B cell (primary cell): ENCODE data around the gene GPER1. TPM values are rescaled to one million over a fixed set of nuclear protein-coding genes. Genes with fewer than 3 reads are reported as not detected.

Experiments
- ATAC-seq: fragments of 200-7000 bp; cut with Tn5 transposase; one replicate; pipeline ENCODE4 v1.10.0; 2021; ENCODE audit warnings: low read depth, mild to moderate bottlenecking, moderate number of reproducible peaks, moderate library complexity
- CTCF ChIA-PET: fragments of 350-600 bp; sonication (Branson Sonifier 250); formaldehyde crosslinking; loops from one replicate; lab custom pipeline; 2021; ENCODE audit warnings: antibody characterized with exemption, inconsistent platforms; lab: Charles Lee
- POLR2A ChIA-PET: fragments of 350-600 bp; sonication (Branson Sonifier 250); formaldehyde crosslinking; loops from one replicate; lab custom pipeline; 2021; ENCODE audit warnings: antibody characterized with exemption; lab: Charles Lee
- DNase-seq: peaks from one replicate; pipeline ENCODE4 v3.0.0; 2013
- H2AFZ ChIP-seq: 2 replicates; pipeline ENCODE4 v1.6.1; 2012; ENCODE audit warnings: mild to moderate bottlenecking, low read depth, low read length; ENCODE audit not compliant: insufficient read depth, poor library complexity, severe bottlenecking
- H3K27ac ChIP-seq, 2 donors: 1 replicate in 1 of 2; 2 replicates in 1 of 2; pipeline ENCODE4 v1.5.1; 2012 to 2013; ENCODE audit warnings: low read length in 2 of 2, mild to moderate bottlenecking in 2 of 2, moderate library complexity in 1 of 2
- H3K27me3 ChIP-seq, 4 experiments: fragments of 200-600 bp in 1 of 4; sonication (generic) in 1 of 4; replicated peaks in 1 of 4; 1 replicate in 2 of 4; 2 replicates in 2 of 4; pipeline versions ENCODE4 v1.6.1 to v1.7.0; 2013 to 2016; ENCODE audit warnings: low read length in 3 of 4, mild to moderate bottlenecking in 2 of 4, mixed read lengths in 1 of 4, moderate library complexity in 1 of 4; ENCODE audit not compliant: insufficient read depth in 4 of 4, control insufficient read depth in 3 of 4; ENCODE audit errors: control extremely low read depth in 1 of 4
- H3K36me3 ChIP-seq, 2 experiments: replicated peaks in 1 of 2; 1 replicate in 1 of 2; 2 replicates in 1 of 2; pipeline versions ENCODE4 v1.6.1 to v1.7.1; 2013; ENCODE audit warnings: low read length in 1 of 2; ENCODE audit not compliant: insufficient read depth in 2 of 2, control insufficient read depth in 1 of 2; ENCODE audit errors: control extremely low read depth in 1 of 2, extremely low read depth in 1 of 2
- H3K4me1 ChIP-seq, 2 donors: fragments of 200-600 bp in 1 of 2; sonication (generic) in 1 of 2; 1 replicate in 1 of 2; 2 replicates in 1 of 2; pipeline versions ENCODE4 v1.5.1 to v1.6.1; 2013 to 2017; ENCODE audit warnings: low read length in 2 of 2; ENCODE audit not compliant: control insufficient read depth in 2 of 2, insufficient read depth in 2 of 2
- H3K4me2 ChIP-seq: replicated peaks from 2 replicates; pipeline ENCODE3; 2012; ENCODE audit warnings: mild to moderate bottlenecking, low read depth, low read length; ENCODE audit not compliant: poor library complexity, severe bottlenecking
- H3K4me3 ChIP-seq, 5 experiments: fragments of 200-600 bp in 1 of 5; sonication (generic) in 1 of 5; 1 replicate in 3 of 5; 2 replicates in 2 of 5; pipeline versions ENCODE4 v1.5.1 to v1.7.0; 2011 to 2016; ENCODE audit warnings: low read length in 4 of 5, mild to moderate bottlenecking in 4 of 5, low read depth in 2 of 5, control low read depth in 1 of 5, moderate library complexity in 1 of 5; ENCODE audit not compliant: insufficient read depth in 1 of 5; ENCODE audit errors: control extremely low read depth in 1 of 5, extremely low read depth in 1 of 5
- H3K79me2 ChIP-seq: fragments of 200-600 bp; sonication (generic); one replicate; pipeline ENCODE4 v1.6.0; 2016; ENCODE audit warnings: low read length; ENCODE audit not compliant: control insufficient read depth, insufficient read depth
- H3K9ac ChIP-seq: fragments of 200-600 bp; sonication (generic); 2 replicates; pipeline ENCODE4 v1.6.1; 2017; ENCODE audit warnings: mild to moderate bottlenecking, low read length, moderate library complexity
- H3K9me3 ChIP-seq, 3 donors: one replicate each; pipeline versions ENCODE4 v1.6.1 to v1.7.1; 2013; ENCODE audit warnings: low read length in 2 of 3; ENCODE audit not compliant: control insufficient read depth in 2 of 3, insufficient read depth in 1 of 3; ENCODE audit errors: control extremely low read depth in 1 of 3
- H4K20me1 ChIP-seq: 2 replicates; pipeline ENCODE4 v1.6.0; 2012; ENCODE audit warnings: mild to moderate bottlenecking, low read length; ENCODE audit not compliant: insufficient read depth, control insufficient read depth, poor library complexity, severe bottlenecking
- H3K27ac Mint-ChIP-seq: one replicate; pipeline ENCODE4 v1.8.0; 2021; ENCODE audit warnings: mixed read lengths
- H3K27me3 Mint-ChIP-seq: one replicate; pipeline ENCODE4 v1.8.0; 2021; ENCODE audit warnings: mixed read lengths
- H3K4me1 Mint-ChIP-seq: one replicate; pipeline ENCODE4 v1.8.0; 2021; ENCODE audit warnings: mixed read lengths
- H3K4me3 Mint-ChIP-seq: one replicate; pipeline ENCODE4 v1.8.0; 2021; ENCODE audit warnings: mixed read lengths
- H3K9me3 Mint-ChIP-seq: one replicate; pipeline ENCODE4 v1.8.0; 2022; ENCODE audit warnings: mixed read lengths; ENCODE audit not compliant: insufficient read depth
- CTCF ChIP-seq: fragments of 200-600 bp; IDR thresholded peaks from one replicate; pipeline ENCODE4 v1.8.0; 2022; ENCODE audit warnings: antibody characterized with exemption, mild to moderate bottlenecking
- EZH2 ChIP-seq: IDR thresholded peaks from 2 replicates; pipeline ENCODE4 v1.6.1; 2012; ENCODE audit warnings: borderline replicate concordance, low read depth, mild to moderate bottlenecking, moderate library complexity, low read length; ENCODE audit not compliant: insufficient read depth, poor library complexity, severe bottlenecking
- WGBS: methylation state at CpG from one replicate; pipeline ENCODE4 v1.1.5; 2013; ENCODE audit warnings: missing lambda C conversion rate; ENCODE audit not compliant: insufficient coverage; 5-methylcytosine and 5-hydroxymethylcytosine counted together
- intact Hi-C: fragments of 100-400 bp; cut with micrococcal nuclease; formaldehyde crosslinking; loops from one replicate; pipeline ENCODE4 v1.10.0; 2022
- polyA plus RNA-seq: library from polyadenylated mRNA; depleted of rRNA; stranded (reverse); fragments of >200 nt; gene quantifications from 2 replicates; pipeline ENCODE4 v1.2.3, GENCODE V29; 2012
- total RNA-seq, 2 donors: library from RNA; stranded (reverse); fragments of 120-200 nt in 1 of 2; gene quantifications; 1 replicate in 1 of 2; 2 replicates in 1 of 2; pipeline versions ENCODE4 v1.2.3 to v1.2.4, GENCODE V29; 2013 to 2022

The GPER1 gene
- total and polyA plus RNA-seq, 2 donors (not counting 1 experiment from before 2014, with no cell fraction given), result 3.2 to 21.3 TPM

- WGBS, result 98% methylated on average over 40 of the region's 43 CpGs
- no peaks in the 10 kb centered on the region for H3K4me1 Mint-ChIP-seq
- DNase-seq (no peak), ATAC-seq (no peak)
- H3K4me1 ChIP-seq, result no peaks in the 10 kb centered on the region
- no peak overlapping the region for H2AFZ ChIP-seq
- H3K9me3 ChIP-seq, result peaks cover 0 to 4% (median 0%) of the 10 kb centered on the region in 3 donors
- H3K27ac Mint-ChIP-seq, result no peak overlapping the region
- H3K79me2 ChIP-seq, result peaks cover 17% of the 10 kb centered on the region
- no peaks in the 10 kb centered on the region for H3K36me3 ChIP-seq
- H3K27me3 ChIP-seq, result no peaks in the 10 kb centered on the region
- H3K27ac ChIP-seq, result no peak overlapping the region
- H3K4me2 ChIP-seq, result no peak overlapping the region
- H3K9ac ChIP-seq, result no peak overlapping the region
- no peak overlapping the region for H3K4me3 Mint-ChIP-seq
- H4K20me1 ChIP-seq, result no peaks in the 10 kb centered on the region
- CTCF ChIA-PET, result interaction anchor here (0.8 to 0.9 kb wide), 2 partner anchors 67 to 120 kb away, joined by 3 read pairs; no protein-coding TSS in a partner anchor
- H3K9me3 Mint-ChIP-seq, result no peaks in the 10 kb centered on the region
- no peaks in the 10 kb centered on the region for H3K27me3 Mint-ChIP-seq
- POLR2A ChIA-PET, result no interaction called here
- intact Hi-C loops, result no loop called here
- no peak for TF ChIP-seq EZH2
- no peak for TF ChIP-seq CTCF
- no peak overlapping the region for H3K4me3 ChIP-seq
Measured at GRCh38 chr7:1112625-1113547, 25.0 kb downstream of the GPER1 start.

- H3K27ac ChIP-seq, result no peak overlapping the region
- no peak overlapping the region for H3K4me3 ChIP-seq
- H3K9ac ChIP-seq, result no peak overlapping the region
- ATAC-seq (no peak), DNase-seq (no peak)
- H3K4me2 ChIP-seq, result no peak overlapping the region
- no peaks in the 10 kb centered on the region for H3K27me3 ChIP-seq
- H3K4me1 ChIP-seq, result no peaks in the 10 kb centered on the region
- Mint-ChIP-seq H3K9me3 (no peaks in the 10 kb centered on the region), H3K4me3 (no peak overlapping the region), H3K27me3 (no peaks in the 10 kb centered on the region), H3K27ac (no peak overlapping the region), H3K4me1 (no peaks in the 10 kb centered on the region)
- intact Hi-C loops, result no loop called here
- H3K9me3 ChIP-seq, result peaks cover 0 to 4% (median 0%) of the 10 kb centered on the region in 3 donors
- POLR2A ChIA-PET, result no interaction called here
- CTCF ChIA-PET, result interaction anchor here (0.8 kb wide), 1 partner anchor 66 kb away, joined by 3 read pairs; no protein-coding TSS in a partner anchor
- no peak for TF ChIP-seq EZH2
- H3K36me3 ChIP-seq, result no peaks in the 10 kb centered on the region
- no peaks in the 10 kb centered on the region for H4K20me1 ChIP-seq
- H2AFZ ChIP-seq, result no peak overlapping the region
- 98% methylated on average over 18 of the region's 18 CpGs for WGBS
- H3K79me2 ChIP-seq, result peaks cover 13% of the 10 kb centered on the region
Measured at GRCh38 chr7:1113548-1113885, 25.6 kb downstream of the GPER1 start.
